RWPE1 (cell line): ENCODE data around the gene DERL3.
A peak's percentile ranks its signal among the peaks of the same experiment; 100 is the strongest.

Experiments
- CTCF ChIA-PET: fragments of 350-600 bp; sonication (Branson Sonifier 250); formaldehyde crosslinking; extraction: SDS; loops from one replicate; lab custom pipeline; 2021; lab: Yijun Ruan, JAX
- POLR2A ChIA-PET: fragments of 400-600 bp; formaldehyde crosslinking; extraction: SDS; loops from one replicate; lab custom pipeline; 2020; ENCODE audit warnings: antibody characterized with exemption; ENCODE audit not compliant: low non-redundant PET; lab: Yijun Ruan, JAX
- DNase-seq: peaks from one replicate; pipeline ENCODE4 v3.0.0; 2012; ENCODE audit warnings: low spot score
- H3K27ac ChIP-seq: fragments of 450-650 bp; 2 replicates; pipeline ENCODE4 v1.5.1; 2017
- CTCF ChIP-seq: fragments of 450-650 bp; conservative IDR thresholded peaks from 2 replicates; pipeline ENCODE4 v1.5.1; 2017; ENCODE audit warnings: low read depth, mild to moderate bottlenecking

The DERL3 gene

GRCh38 chr22:23806837-23807236, 32.0 kb downstream of the DERL3 start:
- TF ChIP-seq CTCF, result no peak
- ChIA-PET POLR2A (no interaction called here), CTCF (no interaction called here)
- H3K27ac ChIP-seq, result no peak overlapping the region
- DNase-seq, result no peak

- POLR2A ChIA-PET, result no interaction called here
- TF ChIP-seq CTCF, result no peak
- DNase-seq, result no peak
- 0 out of 2 replicates have a peak overlapping the region, but pooled peaks have one; percentile 11 for H3K27ac ChIP-seq
- CTCF ChIA-PET, result no interaction called here
Observed at GRCh38 chr22:23804781-23805291, 34.0 kb downstream of the DERL3 start.

- CTCF ChIA-PET, result no interaction called here
- no peak overlapping the region for H3K27ac ChIP-seq
- DNase-seq, result no peak
- POLR2A ChIA-PET, result no interaction called here
- no peak for TF ChIP-seq CTCF
Observed at GRCh38 chr22:23803001-23803819, 35.6 kb downstream of the DERL3 start.

- ChIA-PET CTCF (no interaction called here), POLR2A (no interaction called here)
- no peak for TF ChIP-seq CTCF
- H3K27ac ChIP-seq, result no peak overlapping the region
- no peak for DNase-seq
Observed at GRCh38 chr22:23801886-23802377, 36.9 kb downstream of the DERL3 start.

- POLR2A ChIA-PET, result no interaction called here
- H3K27ac ChIP-seq, result no peak overlapping the region
- TF ChIP-seq CTCF, result no peak
- CTCF ChIA-PET, result no interaction called here
- no peak for DNase-seq
Observed at GRCh38 chr22:23801238-23801821, 37.5 kb downstream of the DERL3 start.

- TF ChIP-seq CTCF, result no peak
- no peak for DNase-seq
- CTCF ChIA-PET, result no interaction called here
- POLR2A ChIA-PET, result no interaction called here
- H3K27ac ChIP-seq, result no peak overlapping the region
Observed at GRCh38 chr22:23800297-23801237, 38.2 kb downstream of the DERL3 start.
